Measurements from ENCODE around the gene GRIFIN.

The GRIFIN gene

GRCh38 chr7:2435146-2435545 is 41.1 kb downstream of the GRIFIN start:
- DNase-seq (ENCODE audit: low read depth, low spot score), result no peak

GRCh38 chr7:2433713-2434550 is 42.3 kb downstream of the GRIFIN start:
- no peak for DNase-seq (ENCODE audit: low read depth, low spot score)

- no peak for DNase-seq (ENCODE audit: low read depth, low spot score)
Observed at GRCh38 chr7:2432910-2433712, 43.1 kb downstream of the GRIFIN start.

GRCh38 chr7:2431260-2431867 is 44.8 kb downstream of the GRIFIN start:
- no peak for DNase-seq (ENCODE audit: low read depth, low spot score)

GRCh38 chr7:2425749-2426148 is 50.4 kb downstream of the GRIFIN start:
- no peak for DNase-seq (ENCODE audit: low read depth, low spot score)

All from activated CD4-positive, CD25-positive, alpha-beta regulatory T cell treated with anti-CD3 and anti-CD28 coated beads, Interleukin-2, amount 50 U/mL, for 16 hours (primary cell).